22Rv1 (cell line): ENCODE results near the gene YIPF1.

Experiments
- CTCF ChIP-seq: fragments of 450-650 bp; IDR thresholded peaks from 2 replicates; pipeline ENCODE4 v1.5.1; 2017; ENCODE audit warnings: mild to moderate bottlenecking
- ZFX ChIP-seq: fragments of 450-650 bp; IDR thresholded peaks from 2 replicates; pipeline ENCODE4 v1.6.1; 2017; ENCODE audit warnings: antibody characterized with exemption, borderline replicate concordance

GRCh38 chr1:53835491-53835890 is 54.1 kb downstream of the YIPF1 start:
- no peak for TF ChIP-seq CTCF
- no peak for TF ChIP-seq ZFX
